Gastroesophageal sphincter (tissue), 4 donors: ENCODE results near the gene STAT5A. TPM values are rescaled to one million over a fixed set of nuclear protein-coding genes. Genes with fewer than 3 reads are reported as not detected.
"Not testable (repeated sequence)": the region's sequence is repeated elsewhere in the genome, so short reads cannot be mapped to it uniquely, and the experiment has no call there.

Experiments
- ATAC-seq: fragments of 150-250 bp; one replicate; pipeline ENCODE4 v1.9.1; 2016; ENCODE audit warnings: mild to moderate bottlenecking, moderate library complexity
- H3K27ac ChIP-seq, 4 donors: fragments of 200-600 bp; sonication (generic) in 3 of 4; 1 replicate in 3 of 4; 2 replicates in 1 of 4; pipeline ENCODE4 v1.5.1; 2016 to 2019
- H3K27me3 ChIP-seq: fragments of 200-600 bp; sonication (generic); one replicate; pipeline ENCODE4 v1.5.1; 2019
- H3K36me3 ChIP-seq, 2 donors: fragments of 200-600 bp; sonication (generic); one replicate each; pipeline ENCODE4 v1.5.1; 2019; ENCODE audit warnings: control low read depth in 1 of 2
- H3K4me1 ChIP-seq, 3 donors: fragments of 200-600 bp; sonication (generic); 1 replicate in 2 of 3; 2 replicates in 1 of 3; pipeline ENCODE4 v1.5.1; 2016 to 2019; ENCODE audit warnings: control low read depth in 2 of 3
- H3K4me3 ChIP-seq, 2 donors: fragments of 200-600 bp; sonication (generic); one replicate each; pipeline ENCODE4 v1.5.1; 2019; ENCODE audit warnings: mild to moderate bottlenecking in 1 of 2, moderate library complexity in 1 of 2
- H3K9me3 ChIP-seq, 3 donors: fragments of 200-600 bp; sonication (generic); one replicate each; pipeline ENCODE4 v1.5.1; 2017 to 2019; ENCODE audit warnings: control low read depth in 2 of 3
- CTCF ChIP-seq, 4 experiments: fragments of 200-600 bp in 2 of 4; fragments of 450-650 bp in 2 of 4; sonication (generic) in 1 of 4; IDR thresholded peaks; one replicate each; pipeline ENCODE4 v1.5.1; 2017 to 2019; ENCODE audit warnings: antibody characterized with exemption in 4 of 4, mild to moderate bottlenecking in 2 of 4, moderate library complexity in 2 of 4
- EP300 ChIP-seq: sonication (generic); formaldehyde crosslinking; IDR thresholded peaks from one replicate; pipeline ENCODE4 v1.6.1; 2017; ENCODE audit warnings: antibody characterized with exemption, mild to moderate bottlenecking
- POLR2A ChIP-seq, 2 donors: fragments of 450-650 bp; IDR thresholded peaks; one replicate each; pipeline ENCODE4 v1.6.1; 2017; ENCODE audit warnings: antibody characterized with exemption in 2 of 2, mild to moderate bottlenecking in 2 of 2, moderate library complexity in 1 of 2
- POLR2AphosphoS5 ChIP-seq: sonication (generic); formaldehyde crosslinking; IDR thresholded peaks from one replicate; pipeline ENCODE4 v1.6.1; 2017; ENCODE audit warnings: antibody characterized with exemption
- WGBS, 2 donors: methylation state at CpG; one replicate each; pipeline ENCODE4 v1.1.5; 2018; ENCODE audit warnings: low coverage in 1 of 2; 5-methylcytosine and 5-hydroxymethylcytosine counted together
- total RNA-seq, 4 donors: library from RNA; depleted of rRNA; stranded (reverse); fragments of >200 nt; gene quantifications; one replicate each; pipeline ENCODE4 v1.1.0, GENCODE V29; 2016

Gene STAT5A
- total RNA-seq, 4 donors from 2014 or later = 61.8 to 80.8 (median 71.4) TPM

- TF ChIP-seq EP300 (no peak), POLR2A (IDR thresholded peaks at IDR 0.05) (no peak)
- Histone ChIP-seq H3K36me3 (peaks cover 0 to 87% of the 10 kb centered on the region in 2 donors), H3K27me3 (no peaks in the 10 kb centered on the region), H3K4me3 (no peak overlapping the region), H3K27ac (no peak overlapping the region), H3K4me1 (peaks cover 0 to 25% (median 0%) of the 10 kb centered on the region in 3 donors), H3K9me3 (no peaks in the 10 kb centered on the region)
- ATAC-seq = no peak
- WGBS, 2 donors = 75 to 91% methylated on average over 4 to 6 of the region's 12 CpGs
Observed at GRCh38 chr17:42294469-42295398, 6.4 kb downstream of the STAT5A start.

DNA sequence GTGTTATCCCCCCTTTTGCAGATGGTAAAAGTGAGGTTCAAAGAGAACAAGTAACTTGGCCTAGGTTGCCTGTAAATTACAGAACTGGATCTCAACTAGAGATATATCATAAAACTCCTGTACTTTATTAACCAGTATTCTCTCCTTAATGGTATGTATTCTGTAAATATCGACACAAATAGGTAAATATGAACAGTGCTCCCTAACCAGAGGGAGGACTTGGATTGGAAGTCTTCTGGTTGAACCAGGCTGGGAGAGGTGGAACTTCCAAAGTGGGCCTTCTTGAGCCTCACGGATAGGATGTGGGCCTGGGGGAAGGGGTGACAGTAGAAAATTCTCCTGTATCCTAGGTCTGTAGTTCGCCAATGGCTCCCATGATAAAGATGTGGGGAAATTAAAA, 7.7 kb downstream of the STAT5A start:
- TF ChIP-seq POLR2AphosphoS5 (no peak), EP300 (no peak), CTCF (IDR thresholded peaks at IDR 0.05) (no peak), POLR2A (IDR thresholded peaks at IDR 0.05) (no peak)
- Histone ChIP-seq H3K36me3 (peaks cover 0 to 96% of the 10 kb centered on the region in 2 donors), H3K9me3 (no peaks in the 10 kb centered on the region), H3K27ac (no peak overlapping the region), H3K4me3 (no peak overlapping the region), H3K27me3 (no peaks in the 10 kb centered on the region), H3K4me1 (peaks cover 0 to 12% (median 0%) of the 10 kb centered on the region in 3 donors)
- WGBS, 2 donors = 89 to 92% methylated on average over 2 to 3 of the region's 3 CpGs
- ATAC-seq = no peak

GRCh38 chr17:42297775-42298174, 9.5 kb downstream of the STAT5A start:
- H3K27ac ChIP-seq, H3K4me3 ChIP-seq, H3K27me3 ChIP-seq, ATAC-seq, H3K4me1 ChIP-seq, H3K9me3 ChIP-seq: not testable (repeated sequence)
- WGBS, 2 donors = 86% methylated on average over 1 of the region's 10 CpGs; no CpG with 5 or more reads in 1 of the 2 donors
- H3K36me3 ChIP-seq = peaks cover 0 to 96% of the 10 kb centered on the region in 2 donors

DNA sequence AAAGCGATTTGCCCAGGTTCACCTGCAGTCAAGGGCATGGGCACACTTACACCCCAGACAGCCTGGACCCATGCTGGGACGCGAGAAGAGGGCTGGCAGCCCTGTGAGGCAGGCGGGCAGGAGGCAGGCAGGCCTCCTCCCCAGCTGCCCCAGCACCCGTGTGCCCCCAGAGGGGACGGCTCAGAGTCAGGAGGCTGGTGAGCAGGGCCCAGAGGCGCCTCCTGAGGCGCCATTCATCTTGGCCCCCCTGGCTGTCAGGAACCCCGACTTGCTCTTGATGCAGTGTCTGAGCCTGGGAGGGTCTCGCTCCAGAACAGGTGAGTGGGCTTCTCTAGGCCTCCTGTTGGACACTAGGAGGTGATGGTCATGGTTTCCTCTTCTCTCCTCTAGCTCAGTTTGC, 11.1 kb downstream of the STAT5A start:
- not testable (repeated sequence) for H3K27me3 ChIP-seq, H3K4me1 ChIP-seq, ATAC-seq, H3K9me3 ChIP-seq, H3K4me3 ChIP-seq, H3K27ac ChIP-seq
- no CpG with 5 or more reads among the region's 10 CpGs for WGBS, 2 donors
- peaks cover 0 to 96% of the 10 kb centered on the region in 2 donors for H3K36me3 ChIP-seq

DNA sequence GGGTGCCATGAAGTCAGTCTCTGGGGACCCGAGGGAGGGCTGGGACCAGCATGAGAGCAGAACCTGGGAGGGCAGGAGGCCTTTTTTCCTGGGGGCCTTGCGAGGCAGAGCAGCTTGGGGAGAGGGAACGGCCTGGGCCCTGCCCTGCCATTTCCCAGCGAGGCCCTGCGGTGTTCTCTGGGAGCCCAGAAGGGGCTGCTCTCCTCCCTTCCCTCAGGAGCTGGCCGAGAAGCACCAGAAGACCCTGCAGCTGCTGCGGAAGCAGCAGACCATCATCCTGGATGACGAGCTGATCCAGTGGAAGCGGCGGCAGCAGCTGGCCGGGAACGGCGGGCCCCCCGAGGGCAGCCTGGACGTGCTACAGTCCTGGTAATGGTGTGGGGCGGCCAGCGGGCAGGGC, 11.6 kb downstream of the STAT5A start:
- not testable (repeated sequence) for ATAC-seq

GRCh38 chr17:42301022-42301421, 12.7 kb downstream of the STAT5A start:
- no peak overlapping the region for H3K4me3 ChIP-seq
- H3K9me3 ChIP-seq = no peaks in the 10 kb centered on the region
- no peaks in the 10 kb centered on the region for H3K4me1 ChIP-seq
- no peak for ATAC-seq
- TF ChIP-seq POLR2A (IDR thresholded peaks at IDR 0.05) (no peak), POLR2AphosphoS5 (no peak), CTCF (IDR thresholded peaks at IDR 0.05) (no peak), EP300 (no peak)
- 74 to 77% methylated on average over 5 to 7 of the region's 9 CpGs for WGBS, 2 donors
- H3K27ac ChIP-seq = no peak overlapping the region
- no peaks in the 10 kb centered on the region for H3K27me3 ChIP-seq
- peaks cover 0 to 96% of the 10 kb centered on the region in 2 donors for H3K36me3 ChIP-seq

More for the DNA sequence above, 11.6 kb downstream of the STAT5A start:
- H3K27ac ChIP-seq, H3K27me3 ChIP-seq, H3K4me1 ChIP-seq, H3K4me3 ChIP-seq, H3K9me3 ChIP-seq: not testable (repeated sequence)
- peaks cover 0 to 96% of the 10 kb centered on the region in 2 donors for H3K36me3 ChIP-seq
- WGBS, 2 donors = no CpG with 5 or more reads among the region's 17 CpGs

DNA sequence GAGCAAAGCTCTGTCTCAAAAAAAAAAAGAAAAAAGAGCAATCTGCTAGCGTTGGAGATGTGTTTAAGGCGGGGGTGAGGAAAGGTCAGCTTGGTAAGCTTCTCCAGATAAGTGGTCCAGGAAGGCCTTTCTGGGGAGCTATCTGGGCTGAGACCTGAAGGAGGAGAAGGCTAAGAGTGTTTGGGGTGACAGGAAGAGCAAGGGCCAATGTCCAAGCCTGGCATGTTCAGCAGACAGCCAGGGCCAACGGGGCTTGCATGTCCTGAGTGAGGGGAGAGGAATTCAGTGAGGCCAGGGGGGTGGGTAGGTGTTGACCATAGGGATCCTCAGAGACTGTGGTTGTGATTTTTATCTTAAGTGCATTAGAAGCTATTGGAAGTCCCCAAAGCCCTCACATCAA, 15.4 kb downstream of the STAT5A start:
- Histone ChIP-seq H3K36me3 (peaks cover 0 to 97% of the 10 kb centered on the region in 2 donors), H3K4me3 (no peak overlapping the region), H3K4me1 (no peaks in the 10 kb centered on the region), H3K9me3 (no peaks in the 10 kb centered on the region), H3K27ac (no peak overlapping the region), H3K27me3 (no peaks in the 10 kb centered on the region)
- ATAC-seq = no peak
- TF ChIP-seq CTCF (IDR thresholded peaks at IDR 0.05) (no peak), POLR2A (IDR thresholded peaks at IDR 0.05) (no peak), POLR2AphosphoS5 (no peak), EP300 (no peak)
- 76 to 80% methylated on average over 2 to 3 of the region's 3 CpGs for WGBS, 2 donors
